OCI-LY3 (cell line): ENCODE measurements around the gene SLC9A8.

Experiments used
- H2AFZ ChIP-seq: fragments of 200-600, 300-600 bp; shearing (Covaris generic); 2 replicates; pipeline ENCODE4 v1.6.0; 2014; ENCODE audit warnings: antibody characterized with exemption, low read depth, low read length
- H3K27ac ChIP-seq: fragments of 200-600, 300-600 bp; sonication (generic); 2 replicates; pipeline ENCODE4 v1.5.1; 2014; ENCODE audit warnings: mild to moderate bottlenecking, low read length, moderate library complexity, mixed read lengths
- H3K27me3 ChIP-seq: fragments of 200-600, 300-600 bp; sonication (generic); 2 replicates; pipeline ENCODE4 v1.6.1; 2014; ENCODE audit warnings: low read depth, low read length, mixed read lengths
- H3K36me3 ChIP-seq: fragments of 200-600, 300-600 bp; sonication (generic); replicated peaks from 2 replicates; pipeline ENCODE3; 2014; ENCODE audit warnings: low read depth, low read length, mixed read lengths
- H3K4me1 ChIP-seq: fragments of 300-600, 200-600 bp; sonication (generic); 2 replicates; pipeline ENCODE4 v1.6.1; 2014; ENCODE audit warnings: low read length, mixed read lengths
- H3K4me2 ChIP-seq: fragments of 200-600, 300-600 bp; sonication (generic); 2 replicates; pipeline ENCODE4 v1.6.1; 2014; ENCODE audit warnings: low read length, mixed read lengths
- H3K4me3 ChIP-seq: fragments of 300-600, 200-600 bp; sonication (generic); 2 replicates; pipeline ENCODE4 v1.5.1; 2014; ENCODE audit warnings: antibody characterized with exemption, mild to moderate bottlenecking, low read length, moderate library complexity
- H3K79me2 ChIP-seq: fragments of 300-600, 200-600 bp; shearing (Covaris generic); 2 replicates; pipeline ENCODE4 v1.6.1; 2014; ENCODE audit warnings: mild to moderate bottlenecking, low read length, mixed read lengths
- H3K9ac ChIP-seq: fragments of 300-600, 200-600 bp; shearing (Covaris generic); 2 replicates; pipeline ENCODE4 v1.6.0; 2014; ENCODE audit warnings: mild to moderate bottlenecking, low read length, moderate library complexity
- H3K9me3 ChIP-seq: fragments of 200-600, 300-600 bp; shearing (Covaris generic); 2 replicates; pipeline ENCODE4 v1.6.1; 2014; ENCODE audit warnings: low read length, mixed read lengths; ENCODE audit not compliant: insufficient read depth
- H4K20me1 ChIP-seq: fragments of 200-600, 300-600 bp; sonication (generic); 2 replicates; pipeline ENCODE4 v1.6.1; 2016; ENCODE audit warnings: low read length, mixed read lengths; ENCODE audit not compliant: insufficient read depth
- CTCF ChIP-seq: fragments of 200-600, 300-600 bp; sonication (generic); IDR thresholded peaks from 2 replicates; pipeline ENCODE4 v1.5.1; 2014; ENCODE audit warnings: antibody characterized with exemption, low read length, low read depth
- EZH2phosphoT487 ChIP-seq: fragments of 200-600 bp; shearing (Covaris generic); IDR thresholded peaks from 2 replicates; pipeline ENCODE4 v1.6.1; 2018; ENCODE audit warnings: antibody characterized with exemption, mixed run types, low read depth

Gene SLC9A8

DNA sequence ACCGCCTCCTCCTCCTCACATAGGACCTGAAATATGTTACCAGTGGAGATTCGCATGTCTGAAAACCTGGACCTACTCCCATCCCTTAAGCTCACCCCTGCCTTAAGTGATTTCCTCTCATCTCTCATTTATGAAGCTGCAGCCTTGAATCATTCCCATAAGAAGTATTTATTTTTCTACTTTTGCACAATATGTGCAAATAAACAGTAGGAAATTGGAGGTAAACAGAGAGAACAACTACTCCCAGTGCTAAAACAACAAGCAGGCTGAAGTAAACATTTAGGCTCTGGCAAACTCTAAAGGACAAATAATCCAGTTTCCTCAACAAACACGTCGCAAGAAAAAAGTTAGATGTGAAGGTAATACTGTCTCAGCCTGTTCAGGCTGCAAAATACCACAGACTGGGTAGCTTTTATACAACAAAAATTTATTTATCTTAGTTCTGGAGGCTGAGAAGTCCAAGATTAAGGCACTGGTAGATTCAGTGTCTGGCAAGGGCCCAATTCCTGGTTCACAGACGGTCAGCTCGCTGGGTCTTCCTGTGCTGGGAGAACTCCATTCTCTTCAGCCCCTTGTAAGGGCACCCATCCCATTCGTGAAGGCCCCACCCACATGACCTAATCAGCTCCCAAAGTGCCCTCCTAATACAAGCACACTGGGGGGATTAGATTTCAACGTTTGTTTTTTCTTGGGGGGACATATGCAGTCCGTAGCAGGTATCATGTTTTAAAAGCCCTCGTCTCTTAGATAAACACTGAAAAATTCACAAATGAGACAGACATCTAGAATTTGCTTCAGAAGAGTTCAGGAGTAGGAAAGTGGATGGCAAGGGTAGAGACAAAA lies 87.1 kb downstream of the SLC9A8 start:
- H3K4me3 ChIP-seq: no peak overlapping the region
- peaks cover 11% of the 10 kb centered on the region for H3K4me1 ChIP-seq
- H3K79me2 ChIP-seq: 0 out of 2 replicates have a peak, but pooled peaks cover 5% of the 10 kb centered on the region
- TF ChIP-seq EZH2phosphoT487 (no peak), CTCF (no peak)
- H3K27me3 ChIP-seq: no peaks in the 10 kb centered on the region
- H2AFZ ChIP-seq: no peak overlapping the region
- H3K9ac ChIP-seq: no peak overlapping the region
- H3K36me3 ChIP-seq: peaks cover 18% of the 10 kb centered on the region
- H3K4me2 ChIP-seq: no peak overlapping the region
- H3K27ac ChIP-seq: no peak overlapping the region
- H3K9me3 ChIP-seq: no peaks in the 10 kb centered on the region
- peaks cover under 1% of the 10 kb centered on the region; the same call in 1 of the 2 replicates for H4K20me1 ChIP-seq

- Histone ChIP-seq H3K9me3 (no peaks in the 10 kb centered on the region), H3K4me2 (no peak overlapping the region), H2AFZ (no peak overlapping the region), H3K27ac (no peak overlapping the region), H3K36me3 (peaks cover 35% of the 10 kb centered on the region), H4K20me1 (peaks cover 7% of the 10 kb centered on the region; the same call in 1 of the 2 replicates), H3K79me2 (0 out of 2 replicates have a peak, but pooled peaks cover 1% of the 10 kb centered on the region), H3K4me1 (no peaks in the 10 kb centered on the region), H3K27me3 (no peaks in the 10 kb centered on the region), H3K4me3 (no peak overlapping the region), H3K9ac (no peak overlapping the region)
- TF ChIP-seq EZH2phosphoT487: no peak
- no peak for TF ChIP-seq CTCF
Measured at GRCh38 chr20:49901588-49901987, 89.0 kb downstream of the SLC9A8 start.

DNA sequence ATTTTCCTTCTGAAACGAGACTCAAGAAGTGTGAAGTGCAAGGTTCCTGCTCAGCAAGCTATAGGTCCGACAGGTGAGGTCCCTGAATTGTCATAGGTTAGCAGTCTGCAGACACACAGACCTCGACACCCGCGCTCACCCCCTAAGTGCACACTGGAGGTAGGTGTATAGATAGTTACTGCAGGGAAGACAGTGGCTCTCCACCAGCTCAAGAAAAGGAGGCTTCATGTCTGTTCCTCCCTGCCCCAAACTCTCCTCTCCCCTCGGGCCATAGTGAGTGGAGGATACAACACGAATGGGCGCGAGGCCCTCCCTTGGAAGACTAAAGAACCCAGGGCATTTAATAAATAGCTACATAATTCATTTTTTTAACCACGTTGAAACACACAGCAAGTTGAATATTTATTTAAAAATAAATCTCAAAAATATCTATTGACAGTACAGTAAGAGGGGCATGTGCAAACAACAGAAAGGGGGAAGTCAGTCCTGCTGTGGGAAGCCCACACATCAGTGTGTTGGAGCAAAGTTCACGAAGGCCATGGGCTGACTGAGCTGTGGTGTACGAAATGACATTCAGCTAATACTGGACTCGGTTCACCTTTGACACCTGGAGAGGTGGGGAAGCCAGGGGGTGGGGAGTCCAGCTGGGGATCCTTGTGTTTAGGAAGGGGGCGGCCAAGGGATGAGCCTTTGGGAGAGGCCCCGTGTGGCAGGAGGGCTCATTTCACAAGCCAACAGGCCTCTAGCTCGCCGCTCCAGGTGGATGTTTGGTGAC lies 92.0 kb downstream of the SLC9A8 start:
- no peak for TF ChIP-seq CTCF
- no peak for TF ChIP-seq EZH2phosphoT487
- peaks cover 20% of the 10 kb centered on the region for H3K79me2 ChIP-seq
- H3K4me2 ChIP-seq: no peak overlapping the region
- H3K36me3 ChIP-seq: peaks cover 57% of the 10 kb centered on the region
- no peak overlapping the region for H3K9ac ChIP-seq
- H3K27ac ChIP-seq: no peak overlapping the region
- no peaks in the 10 kb centered on the region for H3K9me3 ChIP-seq
- no peaks in the 10 kb centered on the region for H3K27me3 ChIP-seq
- H4K20me1 ChIP-seq: peaks cover 12% of the 10 kb centered on the region
- no peak overlapping the region for H3K4me3 ChIP-seq
- H3K4me1 ChIP-seq: no peaks in the 10 kb centered on the region
- no peak overlapping the region for H2AFZ ChIP-seq
